Body of pancreas (tissue), 4 donors: ENCODE results near the gene TBC1D17.

Experiments
- POLR2A ChIP-seq, 3 donors: fragments of 450-650 bp; IDR thresholded peaks; one replicate each; pipeline ENCODE4 v1.6.1; 2016; ENCODE audit warnings: antibody characterized with exemption in 3 of 3, mild to moderate bottlenecking in 2 of 3
- TF ChIP-seq, protein P1 (sequence below), 7 experiments: fragments of 450-650 bp in 4 of 7; fragments of 200-600 bp in 3 of 7; sonication (generic) in 3 of 7; IDR thresholded peaks; one replicate each; pipeline ENCODE4 v1.5.1; 2016 to 2019; ENCODE audit warnings: antibody characterized with exemption in 7 of 7

DNA sequence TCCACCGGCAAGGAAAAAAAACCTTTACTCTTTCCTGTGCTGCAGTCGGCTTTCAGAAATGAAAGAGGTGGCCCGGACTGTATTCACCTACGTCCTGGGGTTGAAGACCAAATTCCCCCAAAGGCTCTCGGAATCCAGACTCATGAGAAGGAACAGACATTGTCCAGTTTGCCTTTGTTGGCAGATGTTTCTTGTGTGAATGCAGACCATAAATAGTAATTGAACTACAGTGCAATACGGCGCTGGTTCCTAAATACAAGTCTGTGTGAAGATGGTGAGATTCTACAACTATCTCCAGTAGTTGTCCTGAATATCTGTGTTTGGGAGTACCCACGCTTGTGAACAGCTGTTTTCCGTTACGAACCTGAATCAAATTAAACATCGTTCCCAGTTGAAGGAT is 37.8 kb upstream of the TBC1D17 start:
- no peak for TF ChIP-seq POLR2A (IDR thresholded peaks at IDR 0.05)
- TF ChIP-seq, protein P1, sequence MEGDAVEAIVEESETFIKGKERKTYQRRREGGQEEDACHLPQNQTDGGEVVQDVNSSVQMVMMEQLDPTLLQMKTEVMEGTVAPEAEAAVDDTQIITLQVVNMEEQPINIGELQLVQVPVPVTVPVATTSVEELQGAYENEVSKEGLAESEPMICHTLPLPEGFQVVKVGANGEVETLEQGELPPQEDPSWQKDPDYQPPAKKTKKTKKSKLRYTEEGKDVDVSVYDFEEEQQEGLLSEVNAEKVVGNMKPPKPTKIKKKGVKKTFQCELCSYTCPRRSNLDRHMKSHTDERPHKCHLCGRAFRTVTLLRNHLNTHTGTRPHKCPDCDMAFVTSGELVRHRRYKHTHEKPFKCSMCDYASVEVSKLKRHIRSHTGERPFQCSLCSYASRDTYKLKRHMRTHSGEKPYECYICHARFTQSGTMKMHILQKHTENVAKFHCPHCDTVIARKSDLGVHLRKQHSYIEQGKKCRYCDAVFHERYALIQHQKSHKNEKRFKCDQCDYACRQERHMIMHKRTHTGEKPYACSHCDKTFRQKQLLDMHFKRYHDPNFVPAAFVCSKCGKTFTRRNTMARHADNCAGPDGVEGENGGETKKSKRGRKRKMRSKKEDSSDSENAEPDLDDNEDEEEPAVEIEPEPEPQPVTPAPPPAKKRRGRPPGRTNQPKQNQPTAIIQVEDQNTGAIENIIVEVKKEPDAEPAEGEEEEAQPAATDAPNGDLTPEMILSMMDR (IDR thresholded peaks at IDR 0.05) = no peak
